Panc1 (cell line): ENCODE measurements around the gene PSMD6. TPM values are rescaled to one million over a fixed set of nuclear protein-coding genes. Genes with fewer than 3 reads are reported as not detected.

Source experiments
- ATAC-seq: fragments of 200-7000 bp; cut with Tn5 transposase; 2 replicates; pipeline ENCODE4 v1.9.1; 2020; ENCODE audit warnings: mild to moderate bottlenecking, moderate library complexity
- BruUV-seq: library from RNA; stranded (reverse); fragments of 400-500 nt; replicated peaks from 2 replicates; lab custom pipeline; 2021; lab: Mats Ljungman, UMichigan
- CTCF ChIA-PET: fragments of 300-600 bp; sonication (Branson Sonifier 250); formaldehyde crosslinking; loops from one replicate; lab custom pipeline; 2022; ENCODE audit warnings: antibody characterized with exemption; lab: Charles Lee
- POLR2A ChIA-PET: fragments of 300-600 bp; sonication (Branson Sonifier 250); formaldehyde crosslinking; loops from one replicate; lab custom pipeline; 2022; ENCODE audit warnings: antibody characterized with exemption; lab: Charles Lee
- DNase-seq: peaks from one replicate; pipeline ENCODE4 v3.0.0-alpha.2; 2010; ENCODE audit warnings: low read depth, low spot score
- H3K27ac ChIP-seq: 2 replicates; pipeline ENCODE4 v1.5.1; 2011; ENCODE audit warnings: mild to moderate bottlenecking, low read length, inconsistent platforms
- H3K27me3 ChIP-seq: fragments of 200-500 bp; sonication (Bioruptor generic); 2 replicates; pipeline ENCODE4 v1.6.0; 2014; ENCODE audit warnings: low read length, inconsistent platforms; ENCODE audit not compliant: control insufficient read depth, insufficient read depth
- H3K36me3 ChIP-seq: fragments of 200-500 bp; sonication (Bioruptor generic); 2 replicates; pipeline ENCODE4 v1.5.1; 2014; ENCODE audit warnings: inconsistent platforms, mild to moderate bottlenecking, low read length, moderate library complexity; ENCODE audit not compliant: control insufficient read depth, insufficient read depth
- H3K4me1 ChIP-seq: 2 replicates; pipeline ENCODE4 v1.5.1; 2011; ENCODE audit warnings: inconsistent platforms, mild to moderate bottlenecking, low read length, moderate library complexity; ENCODE audit not compliant: control insufficient read depth, insufficient read depth
- H3K4me3 ChIP-seq, 2 experiments: 2 replicates each; pipeline ENCODE4 v1.5.1; 2011 to 2012; ENCODE audit warnings: low read depth in 2 of 2, low read length in 2 of 2, mild to moderate bottlenecking in 2 of 2, inconsistent platforms in 1 of 2, moderate library complexity in 1 of 2
- H3K9me3 ChIP-seq: fragments of 200-500 bp; sonication (Bioruptor generic); 2 replicates; pipeline ENCODE4 v1.5.1; 2014; ENCODE audit warnings: low read depth, mild to moderate bottlenecking, inconsistent platforms, low read length, moderate library complexity; ENCODE audit not compliant: control insufficient read depth, insufficient read depth
- POLR2AphosphoS5 ChIP-seq: IDR thresholded peaks from 2 replicates; pipeline ENCODE4 v1.6.1; 2012; ENCODE audit warnings: mild to moderate bottlenecking, low read depth, low read length, moderate library complexity
- SIN3A ChIP-seq: IDR thresholded peaks from 2 replicates; pipeline ENCODE4 v1.6.1; 2012; ENCODE audit warnings: low read depth, mild to moderate bottlenecking, low read length, moderate library complexity, borderline replicate concordance; ENCODE audit not compliant: insufficient read depth
- TCF7L2 ChIP-seq: IDR thresholded peaks from 2 replicates; pipeline ENCODE4 v1.6.1; 2011; ENCODE audit warnings: mild to moderate bottlenecking, low read depth, low read length, inconsistent platforms
- in situ Hi-C: cut with HindIII; loops from 2 replicates; pipeline ENCODE4 v1.10.0; 2016; ENCODE audit warnings: low sequenced_read_pairs, low pct_unique_long_range_greater_than_20kb
- intact Hi-C: fragments of 100-400 bp; cut with micrococcal nuclease; formaldehyde crosslinking; loops from one replicate; pipeline ENCODE4 v1.10.0; 2022; ENCODE audit not compliant: unreplicated experiment
- total RNA-seq: library from RNA; stranded (reverse); gene quantifications from one replicate; pipeline ENCODE4 v1.2.1, GENCODE V29; 2021; ENCODE audit not compliant: unreplicated experiment
- TF ChIP-seq, protein P1 (sequence below), 2 experiments: IDR thresholded peaks; 2 replicates each; pipeline ENCODE4 v1.6.1; 2011 to 2012; ENCODE audit warnings: low read depth in 2 of 2, control low read depth in 1 of 2, low read length in 1 of 2, mild to moderate bottlenecking in 1 of 2, moderate library complexity in 1 of 2; ENCODE audit not compliant: insufficient read depth in 1 of 2
- TF ChIP-seq, protein P2 (sequence below): fragments of 450-650 bp; IDR thresholded peaks from 2 replicates; pipeline ENCODE4 v1.5.1; 2017; ENCODE audit warnings: mild to moderate bottlenecking

PSMD6 gene
- total RNA-seq, 1 experiment from 2014 or later, result 55.6 TPM

DNA sequence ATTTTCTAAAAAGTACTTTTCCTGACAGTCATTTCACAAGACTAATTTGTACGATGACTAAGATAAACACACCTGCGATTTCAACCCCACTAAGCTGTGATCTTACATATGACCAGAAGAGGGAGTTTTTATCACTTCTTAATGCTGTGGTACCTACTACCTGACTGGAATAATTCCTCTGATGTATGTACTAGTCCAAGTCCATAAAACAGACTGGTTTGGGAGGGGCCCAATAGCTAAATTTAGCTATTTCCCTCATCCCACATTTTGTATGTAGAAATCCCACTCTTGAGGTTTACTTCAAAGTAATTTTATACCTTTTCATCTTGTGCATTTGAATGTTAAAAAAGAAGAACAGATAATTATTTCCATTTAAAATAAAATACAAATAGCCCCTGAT lies 61.4 kb downstream of the PSMD6 start:
- ATAC-seq (peak; percentile 76; the same call in 1 of the 2 replicates), DNase-seq (peak; percentile 28)
- TF ChIP-seq SIN3A (no peak), POLR2AphosphoS5 (no peak), TCF7L2 (no peak)
- TF ChIP-seq, protein P1, sequence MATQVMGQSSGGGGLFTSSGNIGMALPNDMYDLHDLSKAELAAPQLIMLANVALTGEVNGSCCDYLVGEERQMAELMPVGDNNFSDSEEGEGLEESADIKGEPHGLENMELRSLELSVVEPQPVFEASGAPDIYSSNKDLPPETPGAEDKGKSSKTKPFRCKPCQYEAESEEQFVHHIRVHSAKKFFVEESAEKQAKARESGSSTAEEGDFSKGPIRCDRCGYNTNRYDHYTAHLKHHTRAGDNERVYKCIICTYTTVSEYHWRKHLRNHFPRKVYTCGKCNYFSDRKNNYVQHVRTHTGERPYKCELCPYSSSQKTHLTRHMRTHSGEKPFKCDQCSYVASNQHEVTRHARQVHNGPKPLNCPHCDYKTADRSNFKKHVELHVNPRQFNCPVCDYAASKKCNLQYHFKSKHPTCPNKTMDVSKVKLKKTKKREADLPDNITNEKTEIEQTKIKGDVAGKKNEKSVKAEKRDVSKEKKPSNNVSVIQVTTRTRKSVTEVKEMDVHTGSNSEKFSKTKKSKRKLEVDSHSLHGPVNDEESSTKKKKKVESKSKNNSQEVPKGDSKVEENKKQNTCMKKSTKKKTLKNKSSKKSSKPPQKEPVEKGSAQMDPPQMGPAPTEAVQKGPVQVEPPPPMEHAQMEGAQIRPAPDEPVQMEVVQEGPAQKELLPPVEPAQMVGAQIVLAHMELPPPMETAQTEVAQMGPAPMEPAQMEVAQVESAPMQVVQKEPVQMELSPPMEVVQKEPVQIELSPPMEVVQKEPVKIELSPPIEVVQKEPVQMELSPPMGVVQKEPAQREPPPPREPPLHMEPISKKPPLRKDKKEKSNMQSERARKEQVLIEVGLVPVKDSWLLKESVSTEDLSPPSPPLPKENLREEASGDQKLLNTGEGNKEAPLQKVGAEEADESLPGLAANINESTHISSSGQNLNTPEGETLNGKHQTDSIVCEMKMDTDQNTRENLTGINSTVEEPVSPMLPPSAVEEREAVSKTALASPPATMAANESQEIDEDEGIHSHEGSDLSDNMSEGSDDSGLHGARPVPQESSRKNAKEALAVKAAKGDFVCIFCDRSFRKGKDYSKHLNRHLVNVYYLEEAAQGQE (IDR thresholded peaks at IDR 0.05; ENCODE audit: insufficient read depth in 1 of 2, low read depth in 2 of 2, low read length in 1 of 2), result no peak
- TF ChIP-seq, protein P2, sequence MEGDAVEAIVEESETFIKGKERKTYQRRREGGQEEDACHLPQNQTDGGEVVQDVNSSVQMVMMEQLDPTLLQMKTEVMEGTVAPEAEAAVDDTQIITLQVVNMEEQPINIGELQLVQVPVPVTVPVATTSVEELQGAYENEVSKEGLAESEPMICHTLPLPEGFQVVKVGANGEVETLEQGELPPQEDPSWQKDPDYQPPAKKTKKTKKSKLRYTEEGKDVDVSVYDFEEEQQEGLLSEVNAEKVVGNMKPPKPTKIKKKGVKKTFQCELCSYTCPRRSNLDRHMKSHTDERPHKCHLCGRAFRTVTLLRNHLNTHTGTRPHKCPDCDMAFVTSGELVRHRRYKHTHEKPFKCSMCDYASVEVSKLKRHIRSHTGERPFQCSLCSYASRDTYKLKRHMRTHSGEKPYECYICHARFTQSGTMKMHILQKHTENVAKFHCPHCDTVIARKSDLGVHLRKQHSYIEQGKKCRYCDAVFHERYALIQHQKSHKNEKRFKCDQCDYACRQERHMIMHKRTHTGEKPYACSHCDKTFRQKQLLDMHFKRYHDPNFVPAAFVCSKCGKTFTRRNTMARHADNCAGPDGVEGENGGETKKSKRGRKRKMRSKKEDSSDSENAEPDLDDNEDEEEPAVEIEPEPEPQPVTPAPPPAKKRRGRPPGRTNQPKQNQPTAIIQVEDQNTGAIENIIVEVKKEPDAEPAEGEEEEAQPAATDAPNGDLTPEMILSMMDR, result peak; percentile 51; the same call in 1 of the 2 replicates
- Histone ChIP-seq H3K27ac (no peak overlapping the region), H3K4me1 (peaks cover 7% of the 10 kb centered on the region), H3K9me3 (no peaks in the 10 kb centered on the region), H3K4me3 (no peak overlapping the region), H3K36me3 (no peaks in the 10 kb centered on the region; the same call in 1 of the 2 replicates), H3K27me3 (no peaks in the 10 kb centered on the region)
- BruUV-seq, result no TSS peak
- in situ Hi-C loops (no loop called here), intact Hi-C loops (no loop called here)
- POLR2A ChIA-PET, result no interaction called here
- CTCF ChIA-PET, result no interaction called here

Other genes starting within 250 kb of the PSMD6 start
- not detected for gene C3orf49, start 204.2 kb downstream of the PSMD6 start, total RNA-seq
- gene THOC7, start 159.7 kb downstream of the PSMD6 start, total RNA-seq, result 64.3 TPM
- 17.3 TPM for gene ATXN7, start 159.6 kb downstream of the PSMD6 start, total RNA-seq
- gene SCAANT1, start 111.1 kb downstream of the PSMD6 start, total RNA-seq, result not detected
- gene PRICKLE2, start 202.0 kb upstream of the PSMD6 start, total RNA-seq, result 0.26 TPM